ENCODE results near the gene SLC35E2B.

Gene SLC35E2B

DNA sequence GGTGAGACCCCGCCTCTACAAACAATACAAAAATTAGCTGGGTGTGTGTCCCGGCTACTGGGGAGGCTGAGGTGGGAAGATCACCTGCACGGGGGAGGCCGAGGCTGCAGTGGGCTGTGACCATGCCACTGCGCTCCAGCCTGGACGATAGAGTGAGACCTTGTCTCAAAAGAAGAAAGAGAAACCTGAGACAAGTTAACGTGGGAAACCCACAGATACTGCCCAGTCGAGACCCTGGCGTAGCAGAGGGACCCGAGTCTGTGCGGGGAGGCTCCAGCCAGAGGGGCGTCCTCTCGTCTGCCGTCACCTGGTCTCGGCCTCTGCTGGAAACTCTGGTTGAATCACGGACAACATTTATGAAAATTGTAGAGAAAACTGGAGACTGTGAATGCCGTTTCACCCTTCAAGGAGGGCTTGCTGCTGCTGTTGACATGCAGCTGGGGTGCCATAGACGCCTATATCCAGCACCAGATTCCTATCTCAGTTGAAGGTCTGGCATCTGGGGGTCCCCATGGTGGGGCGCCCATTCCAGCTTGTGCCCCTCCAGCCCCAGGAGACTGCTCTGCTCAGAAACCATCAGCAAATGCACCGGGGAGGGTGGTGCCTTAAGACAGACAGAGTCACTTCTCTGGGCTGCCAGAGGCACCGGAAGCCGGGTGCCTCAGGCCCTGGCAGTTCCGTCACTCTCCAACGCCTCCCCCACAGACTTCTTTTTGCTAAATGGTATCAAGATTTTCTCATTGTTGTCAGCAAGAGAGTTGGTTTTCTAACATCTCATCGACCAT, 20.2 kb downstream of the SLC35E2B start:
- Histone ChIP-seq H3K27me3 (ENCODE audit: control insufficient read depth in 1 of 2, insufficient read depth in 1 of 2, low read length in 2 of 2) (no peaks in the 10 kb centered on the region), H2AK5ac (ENCODE audit: low read length, severe bottlenecking) (no peak overlapping the region), H3K4me1 (ENCODE audit: control insufficient read depth, insufficient read depth, low read depth, low read length) (no peaks in the 10 kb centered on the region), H2BK120ac (ENCODE audit: low read depth, low read length) (no peak overlapping the region), H2BK15ac (ENCODE audit: low read depth, poor library complexity, severe bottlenecking) (no peak overlapping the region), H3K23ac (ENCODE audit: low read length in 2 of 2) (no peak overlapping the region), H2AFZ (ENCODE audit: low read depth, low read length) (no peak overlapping the region), H3K4me3 (ENCODE audit: insufficient read depth in 1 of 2, low read depth in 1 of 2, low read length in 2 of 2) (no peak overlapping the region), H3K79me1 (replicated peaks; ENCODE audit: low read length, poor library complexity, severe bottlenecking) (peaks cover 15% of the 10 kb centered on the region), H3K9me3 (ENCODE audit: control insufficient read depth, low read length) (no peaks in the 10 kb centered on the region), H3K27ac (ENCODE audit: low read length, poor library complexity, severe bottlenecking) (no peak overlapping the region), H3K4ac (ENCODE audit: low read depth in 1 of 2, low read length in 2 of 2) (no peak overlapping the region), H2BK5ac (ENCODE audit: low read depth, low read length, poor library complexity, severe bottlenecking) (no peak overlapping the region), H4K91ac (ENCODE audit: low read length) (no peak overlapping the region), H3K14ac (ENCODE audit: low read length in 2 of 2) (no peak overlapping the region), H3K4me2 (ENCODE audit: low read length, poor library complexity, severe bottlenecking) (no peak overlapping the region), H3K18ac (ENCODE audit: low read depth in 1 of 2, low read length in 2 of 2) (no peak overlapping the region), H4K8ac (ENCODE audit: low read length) (no peak overlapping the region), H2BK12ac (ENCODE audit: low read length in 2 of 2) (no peak overlapping the region), H3K9ac (ENCODE audit: low read length) (no peak overlapping the region), H3K36me3 (ENCODE audit: control insufficient read depth in 1 of 2, insufficient read depth in 2 of 2, low read depth in 1 of 2, low read length in 2 of 2) (peaks cover 46 to 48% of the 10 kb centered on the region in 2 experiments)
- DNase-seq: no peak
- WGBS: 97% methylated on average over 24 of the region's 25 CpGs

DNA sequence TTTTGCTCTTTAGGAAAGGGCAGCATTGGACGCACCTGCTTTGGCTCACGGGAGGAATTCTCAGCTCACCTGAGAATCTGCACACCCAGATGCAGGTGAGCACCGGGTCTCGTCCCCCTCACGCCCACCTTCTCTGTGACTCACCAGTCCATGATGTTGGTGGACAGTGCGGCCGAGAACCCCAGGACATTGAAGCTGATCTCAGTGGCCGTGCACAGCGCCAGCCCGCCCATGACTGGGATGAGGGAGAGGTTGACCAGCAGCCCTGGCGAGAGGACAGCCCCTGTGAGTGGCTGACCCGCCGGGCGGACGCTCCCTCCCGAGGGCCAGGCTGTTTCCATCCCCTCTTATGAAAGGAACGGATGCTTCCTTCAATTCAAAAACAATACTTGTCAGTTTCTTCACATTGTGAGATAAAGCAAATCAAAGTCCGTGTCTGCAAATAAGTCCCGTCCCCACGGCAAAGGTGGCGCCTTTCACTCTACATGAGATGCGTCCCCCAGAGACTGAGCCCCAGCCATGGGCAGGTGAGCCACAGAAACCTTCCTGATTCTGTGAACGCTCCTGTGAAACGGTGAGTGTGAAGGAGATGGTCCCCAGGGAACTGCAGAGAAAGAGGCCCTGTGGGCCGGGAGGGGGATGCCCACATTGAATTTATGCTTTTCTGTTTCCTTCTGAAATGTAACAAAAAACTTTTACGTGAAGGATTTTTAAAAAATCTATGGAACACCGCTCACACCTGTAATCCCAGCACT, 21.1 kb downstream of the SLC35E2B start:
- no peak overlapping the region for H3K4me3 ChIP-seq (ENCODE audit: insufficient read depth in 1 of 2, low read depth in 1 of 2, low read length in 2 of 2)
- no peaks in the 10 kb centered on the region for H3K9me3 ChIP-seq (ENCODE audit: control insufficient read depth, low read length)
- H2AK5ac ChIP-seq (ENCODE audit: low read length, severe bottlenecking): no peak overlapping the region
- H3K27ac ChIP-seq (ENCODE audit: low read length, poor library complexity, severe bottlenecking): no peak overlapping the region
- no peak overlapping the region for H3K4ac ChIP-seq (ENCODE audit: low read depth in 1 of 2, low read length in 2 of 2)
- no peak overlapping the region for H3K23ac ChIP-seq (ENCODE audit: low read length in 2 of 2)
- 92% methylated on average over 27 of the region's 27 CpGs for WGBS
- H2BK5ac ChIP-seq (ENCODE audit: low read depth, low read length, poor library complexity, severe bottlenecking): no peak overlapping the region
- no peak overlapping the region for H3K14ac ChIP-seq (ENCODE audit: low read length in 2 of 2)
- H3K79me1 ChIP-seq (replicated peaks; ENCODE audit: low read length, poor library complexity, severe bottlenecking): peaks cover 15% of the 10 kb centered on the region
- no peak for DNase-seq
- H3K18ac ChIP-seq (ENCODE audit: low read depth in 1 of 2, low read length in 2 of 2): no peak overlapping the region
- no peak overlapping the region for H4K8ac ChIP-seq (ENCODE audit: low read length)
- H3K4me2 ChIP-seq (ENCODE audit: low read length, poor library complexity, severe bottlenecking): no peak overlapping the region
- H2BK15ac ChIP-seq (ENCODE audit: low read depth, poor library complexity, severe bottlenecking): no peak overlapping the region
- no peak overlapping the region for H2BK120ac ChIP-seq (ENCODE audit: low read depth, low read length)
- no peak overlapping the region for H2AFZ ChIP-seq (ENCODE audit: low read depth, low read length)
- H3K27me3 ChIP-seq (ENCODE audit: control insufficient read depth in 1 of 2, insufficient read depth in 1 of 2, low read length in 2 of 2): no peaks in the 10 kb centered on the region
- H3K9ac ChIP-seq (ENCODE audit: low read length): no peak overlapping the region
- H2BK12ac ChIP-seq (ENCODE audit: low read length in 2 of 2): no peak overlapping the region
- no peaks in the 10 kb centered on the region for H3K4me1 ChIP-seq (ENCODE audit: control insufficient read depth, insufficient read depth, low read depth, low read length)
- H3K36me3 ChIP-seq (ENCODE audit: control insufficient read depth in 1 of 2, insufficient read depth in 2 of 2, low read depth in 1 of 2, low read length in 2 of 2): peaks cover 48 to 51% of the 10 kb centered on the region in 2 experiments
- H4K91ac ChIP-seq (ENCODE audit: low read length): no peak overlapping the region

DNA sequence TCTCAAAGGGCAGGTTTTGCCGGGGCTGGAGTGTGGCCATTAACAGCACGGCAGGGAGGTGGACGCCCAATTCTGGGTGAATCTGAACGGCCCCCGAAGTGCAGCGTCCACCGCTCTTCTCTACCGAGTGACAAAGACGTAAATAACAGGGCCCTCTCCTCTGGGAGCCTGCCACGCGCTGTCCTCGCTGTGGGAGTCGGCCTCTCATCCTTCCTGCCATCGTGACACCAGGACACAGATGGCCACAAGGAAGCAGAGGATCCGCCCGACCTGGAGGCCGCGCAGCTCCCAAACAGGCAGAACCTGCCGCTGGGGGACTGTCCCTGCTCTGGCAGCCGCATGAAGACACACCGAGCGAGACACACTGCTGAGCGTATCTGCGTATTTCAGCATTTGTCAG, 21.7 kb downstream of the SLC35E2B start:
- no peak overlapping the region for H4K91ac ChIP-seq (ENCODE audit: low read length)
- no peak overlapping the region for H3K4me3 ChIP-seq (ENCODE audit: insufficient read depth in 1 of 2, low read depth in 1 of 2, low read length in 2 of 2)
- H2BK5ac ChIP-seq (ENCODE audit: low read depth, low read length, poor library complexity, severe bottlenecking): no peak overlapping the region
- H3K23ac ChIP-seq (ENCODE audit: low read length in 2 of 2): no peak overlapping the region
- no peak overlapping the region for H3K14ac ChIP-seq (ENCODE audit: low read length in 2 of 2)
- H3K27me3 ChIP-seq (ENCODE audit: control insufficient read depth in 1 of 2, insufficient read depth in 1 of 2, low read length in 2 of 2): no peaks in the 10 kb centered on the region
- no peak overlapping the region for H4K8ac ChIP-seq (ENCODE audit: low read length)
- no peak overlapping the region for H2AFZ ChIP-seq (ENCODE audit: low read depth, low read length)
- no peak overlapping the region for H2BK120ac ChIP-seq (ENCODE audit: low read depth, low read length)
- no peak overlapping the region for H3K9ac ChIP-seq (ENCODE audit: low read length)
- H3K79me1 ChIP-seq (replicated peaks; ENCODE audit: low read length, poor library complexity, severe bottlenecking): peaks cover 15% of the 10 kb centered on the region
- no peak overlapping the region for H3K27ac ChIP-seq (ENCODE audit: low read length, poor library complexity, severe bottlenecking)
- no peak overlapping the region for H2BK12ac ChIP-seq (ENCODE audit: low read length in 2 of 2)
- no peak overlapping the region for H3K18ac ChIP-seq (ENCODE audit: low read depth in 1 of 2, low read length in 2 of 2)
- no peaks in the 10 kb centered on the region for H3K4me1 ChIP-seq (ENCODE audit: control insufficient read depth, insufficient read depth, low read depth, low read length)
- H3K4ac ChIP-seq (ENCODE audit: low read depth in 1 of 2, low read length in 2 of 2): no peak overlapping the region
- no peaks in the 10 kb centered on the region for H3K9me3 ChIP-seq (ENCODE audit: control insufficient read depth, low read length)
- H2AK5ac ChIP-seq (ENCODE audit: low read length, severe bottlenecking): no peak overlapping the region
- H2BK15ac ChIP-seq (ENCODE audit: low read depth, poor library complexity, severe bottlenecking): no peak overlapping the region
- WGBS: 97% methylated on average over 24 of the region's 24 CpGs
- H3K36me3 ChIP-seq (ENCODE audit: control insufficient read depth in 1 of 2, insufficient read depth in 2 of 2, low read depth in 1 of 2, low read length in 2 of 2): peaks cover 54 to 58% of the 10 kb centered on the region in 2 experiments
- DNase-seq: no peak
- H3K4me2 ChIP-seq (ENCODE audit: low read length, poor library complexity, severe bottlenecking): no peak overlapping the region

Data from mesenchymal stem cell (in vitro differentiated cells and primary cell).